Vagina (tissue), 2 donors: ENCODE measurements around the gene ZC3H4. TPM values are rescaled to one million over a fixed set of nuclear protein-coding genes. Genes with fewer than 3 reads are reported as not detected.

Experiments used
- DNase-seq, 2 donors: peaks; one replicate each; pipeline ENCODE4 v3.0.0-alpha.2; 2017; ENCODE audit errors: extremely low spot score in 2 of 2
- H3K27ac ChIP-seq: fragments of 200-600 bp; sonication (generic); one replicate; pipeline ENCODE4 v1.5.1; 2019
- H3K27me3 ChIP-seq: fragments of 200-600 bp; sonication (generic); one replicate; pipeline ENCODE4 v1.5.1; 2019
- H3K36me3 ChIP-seq, 2 donors: fragments of 200-600 bp; sonication (generic); one replicate each; pipeline ENCODE4 v1.5.1; 2017 to 2019
- H3K4me1 ChIP-seq: fragments of 200-600 bp; sonication (generic); one replicate; pipeline ENCODE4 v1.5.1; 2019
- H3K4me3 ChIP-seq, 2 donors: fragments of 200-600 bp; sonication (generic); 1 replicate in 1 of 2; 2 replicates in 1 of 2; pipeline ENCODE4 v1.5.1; 2016 to 2019
- H3K9me3 ChIP-seq: fragments of 200-600 bp; sonication (generic); one replicate; pipeline ENCODE4 v1.5.1; 2019
- CTCF ChIP-seq, 3 experiments: fragments of 450-650 bp in 2 of 3; fragments of 200-600 bp in 1 of 3; sonication (generic) in 1 of 3; IDR thresholded peaks; one replicate each; pipeline ENCODE4 v1.5.1; 2017 to 2019; ENCODE audit warnings: antibody characterized with exemption in 3 of 3, mild to moderate bottlenecking in 2 of 3, moderate library complexity in 2 of 3
- POLR2A ChIP-seq, 2 donors: fragments of 450-650 bp; IDR thresholded peaks; one replicate each; pipeline ENCODE4 v1.6.1; 2017; ENCODE audit warnings: antibody characterized with exemption in 2 of 2, mild to moderate bottlenecking in 2 of 2, moderate library complexity in 2 of 2
- POLR2AphosphoS5 ChIP-seq, 2 donors: sonication (generic); formaldehyde crosslinking; IDR thresholded peaks; one replicate each; pipeline ENCODE4 v1.9.0; 2017; ENCODE audit warnings: antibody characterized with exemption in 2 of 2, mild to moderate bottlenecking in 2 of 2, low read depth in 1 of 2; ENCODE audit not compliant: insufficient read depth in 1 of 2
- intact Hi-C: fragments of 100-400 bp; cut with DNase I; formaldehyde crosslinking; loops from one replicate; pipeline ENCODE4 v1.15.1; 2023
- total RNA-seq: library from RNA; depleted of rRNA; stranded (reverse); fragments of >200 nt; gene quantifications from one replicate; pipeline ENCODE4 v1.2.3, GENCODE V29; 2016

The ZC3H4 gene
- total RNA-seq, 1 donor from 2014 or later, result 21.9 TPM

GRCh38 chr19:47066376-47067214 lies 47.0 kb downstream of the ZC3H4 start:
- Histone ChIP-seq H3K9me3 (no peaks in the 10 kb centered on the region), H3K4me3 (no peak overlapping the region), H3K4me1 (no peaks in the 10 kb centered on the region), H3K27me3 (no peaks in the 10 kb centered on the region), H3K36me3 (peaks cover 0 to 57% of the 10 kb centered on the region in 2 donors), H3K27ac (no peak overlapping the region)
- no peak for TF ChIP-seq POLR2AphosphoS5 (IDR thresholded peaks at IDR 0.05; ENCODE audit: insufficient read depth in 1 of 2, low read depth in 1 of 2)
- no peak for TF ChIP-seq POLR2A (IDR thresholded peaks at IDR 0.05)
- TF ChIP-seq CTCF (IDR thresholded peaks at IDR 0.05), result no peak
- intact Hi-C loops, result no loop called here
- DNase-seq, result no peak

- H3K27me3 ChIP-seq, result no peaks in the 10 kb centered on the region
- no peak for DNase-seq
- TF ChIP-seq CTCF (IDR thresholded peaks at IDR 0.05) (no peak), POLR2A (IDR thresholded peaks at IDR 0.05) (no peak), POLR2AphosphoS5 (IDR thresholded peaks at IDR 0.05; ENCODE audit: insufficient read depth in 1 of 2, low read depth in 1 of 2) (no peak)
- H3K4me3 ChIP-seq, result no peak overlapping the region
- no peak overlapping the region for H3K27ac ChIP-seq
- H3K36me3 ChIP-seq, result peaks cover 0 to 46% of the 10 kb centered on the region in 2 donors
- H3K9me3 ChIP-seq, result no peaks in the 10 kb centered on the region
- H3K4me1 ChIP-seq, result no peaks in the 10 kb centered on the region
- intact Hi-C loops, result no loop called here
Measured at GRCh38 chr19:47065242-47065641, 48.3 kb downstream of the ZC3H4 start.

GRCh38 chr19:47063874-47064273 lies 49.7 kb downstream of the ZC3H4 start:
- no peak overlapping the region for H3K27ac ChIP-seq
- H3K4me1 ChIP-seq, result no peaks in the 10 kb centered on the region
- no peaks in the 10 kb centered on the region for H3K27me3 ChIP-seq
- intact Hi-C loops, result no loop called here
- no peaks in the 10 kb centered on the region for H3K9me3 ChIP-seq
- no peak overlapping the region for H3K4me3 ChIP-seq
- peaks cover 0 to 39% of the 10 kb centered on the region in 2 donors for H3K36me3 ChIP-seq
- TF ChIP-seq POLR2A (IDR thresholded peaks at IDR 0.05) (no peak), CTCF (IDR thresholded peaks at IDR 0.05) (no peak), POLR2AphosphoS5 (IDR thresholded peaks at IDR 0.05; ENCODE audit: insufficient read depth in 1 of 2, low read depth in 1 of 2) (no peak)
- DNase-seq, result no peak

- Histone ChIP-seq H3K9me3 (no peaks in the 10 kb centered on the region), H3K4me1 (no peaks in the 10 kb centered on the region), H3K27me3 (no peaks in the 10 kb centered on the region), H3K27ac (no peak overlapping the region), H3K36me3 (no peaks in the 10 kb centered on the region), H3K4me3 (no peak overlapping the region)
- intact Hi-C loops, result no loop called here
- no peak for DNase-seq
- no peak for TF ChIP-seq POLR2AphosphoS5 (IDR thresholded peaks at IDR 0.05; ENCODE audit: insufficient read depth in 1 of 2, low read depth in 1 of 2)
- no peak for TF ChIP-seq CTCF (IDR thresholded peaks at IDR 0.05)
- TF ChIP-seq POLR2A (IDR thresholded peaks at IDR 0.05), result no peak
Measured at GRCh38 chr19:47058621-47059022, 55.0 kb downstream of the ZC3H4 start.

- Histone ChIP-seq H3K9me3 (no peaks in the 10 kb centered on the region), H3K4me3 (no peak overlapping the region), H3K27ac (no peak overlapping the region), H3K4me1 (no peaks in the 10 kb centered on the region), H3K36me3 (no peaks in the 10 kb centered on the region), H3K27me3 (no peaks in the 10 kb centered on the region)
- intact Hi-C loops, result no loop called here
- DNase-seq, result no peak
- TF ChIP-seq CTCF (IDR thresholded peaks at IDR 0.05) (no peak), POLR2A (IDR thresholded peaks at IDR 0.05) (no peak), POLR2AphosphoS5 (IDR thresholded peaks at IDR 0.05; ENCODE audit: insufficient read depth in 1 of 2, low read depth in 1 of 2) (no peak)
Measured at GRCh38 chr19:47057328-47057727, 56.2 kb downstream of the ZC3H4 start.
